Natural killer cell (primary cell): ENCODE results near the gene KAZN. TPM values are rescaled to one million over a fixed set of nuclear protein-coding genes. Genes with fewer than 3 reads are reported as not detected.

Experiments used
- ATAC-seq, 3 donors: fragments of 150-1000 bp in 2 of 3; fragments of 200-7000 bp in 1 of 3; cut with Tn5 transposase; 1 replicate in 1 of 3; 2 replicates in 2 of 3; pipeline ENCODE4 v1.10.0; 2021; ENCODE audit warnings: mild to moderate bottlenecking in 2 of 3, moderate library complexity in 2 of 3
- DNase-seq, 2 donors: peaks; one replicate each; pipeline versions ENCODE4 v3.0.0 to v3.0.0-alpha.2; 2013 to 2021; ENCODE audit warnings: mixed read lengths in 1 of 2
- H3K27ac ChIP-seq: one replicate; pipeline ENCODE4 v1.5.1; 2013; ENCODE audit warnings: mild to moderate bottlenecking, low read length
- H3K27me3 ChIP-seq: one replicate; pipeline ENCODE4 v1.6.1; 2013; ENCODE audit warnings: low read length; ENCODE audit not compliant: control insufficient read depth, insufficient read depth
- H3K36me3 ChIP-seq: one replicate; pipeline ENCODE4 v1.6.1; 2013; ENCODE audit warnings: low read length; ENCODE audit not compliant: control insufficient read depth, insufficient read depth
- H3K4me1 ChIP-seq: one replicate; pipeline ENCODE4 v1.6.1; 2013; ENCODE audit warnings: low read length; ENCODE audit not compliant: control insufficient read depth, insufficient read depth
- H3K4me3 ChIP-seq: one replicate; pipeline ENCODE4 v1.5.1; 2013; ENCODE audit warnings: low read length
- H3K9me3 ChIP-seq: one replicate; pipeline ENCODE4 v1.6.1; 2013; ENCODE audit warnings: low read length; ENCODE audit not compliant: control insufficient read depth, insufficient read depth
- H3K27ac Mint-ChIP-seq, 2 donors: one replicate each; pipeline ENCODE4 v1.8.0; 2022; ENCODE audit warnings: mild to moderate bottlenecking in 2 of 2, mixed read lengths in 2 of 2, moderate library complexity in 1 of 2
- H3K27me3 Mint-ChIP-seq, 2 donors: one replicate each; pipeline ENCODE4 v1.8.0; 2022; ENCODE audit warnings: low read depth in 2 of 2, mixed read lengths in 2 of 2
- H3K36me3 Mint-ChIP-seq: one replicate; pipeline ENCODE4 v1.8.0; 2022; ENCODE audit warnings: mixed read lengths
- H3K4me1 Mint-ChIP-seq, 2 donors: one replicate each; pipeline ENCODE4 v1.8.0; 2022; ENCODE audit warnings: mixed read lengths in 2 of 2
- H3K4me3 Mint-ChIP-seq: one replicate; pipeline ENCODE4 v1.8.0; 2022; ENCODE audit warnings: mild to moderate bottlenecking, moderate library complexity, mixed read lengths
- H3K9me3 Mint-ChIP-seq, 2 donors: one replicate each; pipeline ENCODE4 v1.8.0; 2022; ENCODE audit warnings: mixed read lengths in 2 of 2
- CTCF ChIP-seq: fragments of 200-600 bp; IDR thresholded peaks from one replicate; pipeline ENCODE4 v1.8.0; 2022; ENCODE audit warnings: antibody characterized with exemption
- WGBS: methylation state at CpG from one replicate; pipeline ENCODE4 v1.1.7; 2013; ENCODE audit warnings: missing lambda C conversion rate; ENCODE audit not compliant: insufficient coverage; 5-methylcytosine and 5-hydroxymethylcytosine counted together
- intact Hi-C: fragments of 100-400 bp; cut with micrococcal nuclease; formaldehyde crosslinking; loops from one replicate; pipeline ENCODE4 v1.14.2; 2022
- total RNA-seq, 4 donors: library from RNA; stranded (reverse); fragments of 120-200 nt in 1 of 4; gene quantifications; one replicate each; pipeline versions ENCODE4 v1.2.3 to v1.2.4, GENCODE V29; 2013 to 2022

The KAZN gene
- total RNA-seq, 3 donors from 2014 or later (not counting 1 experiment from before 2014, with no cell fraction given), result 1.2 to 2.0 (median 1.7) TPM

- Mint-ChIP-seq H3K27ac (no peak overlapping the region), H3K36me3 (no peaks in the 10 kb centered on the region), H3K4me3 (no peak overlapping the region), H3K4me1 (peaks cover 28 to 43% of the 10 kb centered on the region in 2 donors), H3K9me3 (no peaks in the 10 kb centered on the region), H3K27me3 (peaks cover 2 to 34% of the 10 kb centered on the region in 2 donors)
- Histone ChIP-seq H3K27ac (no peak overlapping the region), H3K9me3 (no peaks in the 10 kb centered on the region), H3K36me3 (no peaks in the 10 kb centered on the region), H3K4me1 (peaks cover 28% of the 10 kb centered on the region), H3K4me3 (no peak overlapping the region), H3K27me3 (no peaks in the 10 kb centered on the region)
- DNase-seq (no peak), ATAC-seq (no peak)
- TF ChIP-seq CTCF, result no peak
- 91% methylated on average over 7 of the region's 7 CpGs for WGBS
- intact Hi-C loops, result no loop called here
These were observed 485.1 kb downstream of the KAZN start for GRCh38 chr1:15083578-15083977.

- Histone ChIP-seq H3K27me3 (no peaks in the 10 kb centered on the region), H3K4me1 (peaks cover 9% of the 10 kb centered on the region), H3K27ac (no peak overlapping the region), H3K4me3 (no peak overlapping the region), H3K9me3 (no peaks in the 10 kb centered on the region), H3K36me3 (no peaks in the 10 kb centered on the region)
- 86% methylated on average over 13 of the region's 16 CpGs for WGBS
- peaks cover 0 to 22% of the 10 kb centered on the region in 2 donors for H3K27me3 Mint-ChIP-seq
- H3K4me1 Mint-ChIP-seq, result peaks cover 12 to 29% of the 10 kb centered on the region in 2 donors
- peak overlapping the region in 1 of 2 donors; percentile 60 for H3K27ac Mint-ChIP-seq
- H3K9me3 Mint-ChIP-seq, result no peaks in the 10 kb centered on the region
- DNase-seq, result no peak
- ATAC-seq, result no peak
- no peak overlapping the region for H3K4me3 Mint-ChIP-seq
- H3K36me3 Mint-ChIP-seq, result no peaks in the 10 kb centered on the region
- TF ChIP-seq CTCF, result no peak
- intact Hi-C loops, result no loop called here
These were observed 489.9 kb downstream of the KAZN start for GRCh38 chr1:15088281-15088971.

- no peaks in the 10 kb centered on the region for H3K36me3 Mint-ChIP-seq
- DNase-seq, result no peak
- TF ChIP-seq CTCF, result no peak
- H3K4me3 ChIP-seq, result no peak overlapping the region
- peak overlapping the region in 1 of 2 donors; percentile 60 for H3K27ac Mint-ChIP-seq
- peaks cover 0 to 13% of the 10 kb centered on the region in 2 donors for H3K27me3 Mint-ChIP-seq
- intact Hi-C loops, result no loop called here
- 67% methylated on average over 4 of the region's 4 CpGs for WGBS
- H3K27ac ChIP-seq, result no peak overlapping the region
- H3K9me3 ChIP-seq, result no peaks in the 10 kb centered on the region
- peaks cover 12 to 24% of the 10 kb centered on the region in 2 donors for H3K4me1 Mint-ChIP-seq
- H3K36me3 ChIP-seq, result no peaks in the 10 kb centered on the region
- no peaks in the 10 kb centered on the region for H3K27me3 ChIP-seq
- no peak overlapping the region for H3K4me3 Mint-ChIP-seq
- no peaks in the 10 kb centered on the region for H3K9me3 Mint-ChIP-seq
- peaks cover 9% of the 10 kb centered on the region for H3K4me1 ChIP-seq
- ATAC-seq, result no peak
These were observed 490.9 kb downstream of the KAZN start for GRCh38 chr1:15089258-15089992.
